Right atrium auricular region (tissue), 2 donors: ENCODE results near the gene CKS1B. TPM values are rescaled to one million over a fixed set of nuclear protein-coding genes. Genes with fewer than 3 reads are reported as not detected.

Source experiments
- DNase-seq: peaks from one replicate; pipeline ENCODE4 v3.0.0-alpha.2; 2019; ENCODE audit warnings: low spot score
- H3K27ac ChIP-seq, 2 donors: fragments of 200-600 bp; sonication (generic); 1 replicate in 1 of 2; 2 replicates in 1 of 2; pipeline ENCODE4 v1.5.1; 2016 to 2019
- H3K27me3 ChIP-seq, 2 donors: fragments of 200-600 bp; sonication (generic); one replicate each; pipeline versions ENCODE4 v1.5.1 to v1.6.0; 2017 to 2019
- H3K36me3 ChIP-seq: fragments of 200-600 bp; sonication (generic); one replicate; pipeline ENCODE4 v1.5.1; 2016
- H3K4me1 ChIP-seq, 2 donors: fragments of 200-600 bp; sonication (generic); one replicate each; pipeline versions ENCODE4 v1.5.1 to v1.6.0; 2017 to 2019
- H3K4me3 ChIP-seq, 2 donors: fragments of 200-600 bp; sonication (generic); 1 replicate in 1 of 2; 2 replicates in 1 of 2; pipeline ENCODE4 v1.5.1; 2017 to 2019; ENCODE audit warnings: mild to moderate bottlenecking in 1 of 2, moderate library complexity in 1 of 2
- H3K9me3 ChIP-seq, 2 donors: fragments of 200-600 bp; sonication (generic); one replicate each; pipeline ENCODE4 v1.5.1; 2019
- CTCF ChIP-seq, 2 donors: fragments of 200-600 bp; sonication (generic); IDR thresholded peaks; one replicate each; pipeline ENCODE4 v1.5.1; 2019; ENCODE audit warnings: antibody characterized with exemption in 2 of 2
- total RNA-seq, 2 donors: library from RNA; depleted of rRNA; stranded (reverse); fragments of >200 nt; gene quantifications; one replicate each; pipeline ENCODE4 v1.1.0, GENCODE V29; 2016

Gene CKS1B
- total RNA-seq, 2 donors from 2014 or later: 20.0 to 23.8 TPM

GRCh38 chr1:154957091-154957657, 17.3 kb upstream of the CKS1B start:
- DNase-seq: no peak
- H3K9me3 ChIP-seq: no peaks in the 10 kb centered on the region
- no peak for TF ChIP-seq CTCF (IDR thresholded peaks at IDR 0.05)
- H3K27ac ChIP-seq: peak overlapping the region; percentile 73 to 84
- no peak overlapping the region for H3K4me3 ChIP-seq
- peaks cover 15% of the 10 kb centered on the region for H3K36me3 ChIP-seq
- H3K4me1 ChIP-seq: peaks cover 0 to 56% of the 10 kb centered on the region in 2 donors
- no peaks in the 10 kb centered on the region for H3K27me3 ChIP-seq

- no peaks in the 10 kb centered on the region for H3K27me3 ChIP-seq
- H3K36me3 ChIP-seq: peaks cover 19% of the 10 kb centered on the region
- no peak for TF ChIP-seq CTCF (IDR thresholded peaks at IDR 0.05)
- H3K4me3 ChIP-seq: no peak overlapping the region
- H3K27ac ChIP-seq: no peak overlapping the region
- no peaks in the 10 kb centered on the region for H3K9me3 ChIP-seq
- DNase-seq: no peak
- peaks cover 0 to 57% of the 10 kb centered on the region in 2 donors for H3K4me1 ChIP-seq
These were observed 16.4 kb upstream of the CKS1B start for GRCh38 chr1:154958036-154958435.

GRCh38 chr1:154958681-154959425, 15.6 kb upstream of the CKS1B start:
- DNase-seq: no peak
- Histone ChIP-seq H3K4me1 (peaks cover 0 to 51% of the 10 kb centered on the region in 2 donors), H3K36me3 (peaks cover 27% of the 10 kb centered on the region), H3K4me3 (no peak overlapping the region), H3K9me3 (no peaks in the 10 kb centered on the region), H3K27ac (no peak overlapping the region), H3K27me3 (no peaks in the 10 kb centered on the region)
- TF ChIP-seq CTCF (IDR thresholded peaks at IDR 0.05): no peak

- no peak for DNase-seq
- H3K4me1 ChIP-seq: peaks cover 0 to 46% of the 10 kb centered on the region in 2 donors
- TF ChIP-seq CTCF (IDR thresholded peaks at IDR 0.05): no peak
- no peak overlapping the region for H3K27ac ChIP-seq
- no peaks in the 10 kb centered on the region for H3K9me3 ChIP-seq
- H3K36me3 ChIP-seq: peaks cover 33% of the 10 kb centered on the region
- H3K4me3 ChIP-seq: no peak overlapping the region
- H3K27me3 ChIP-seq: no peaks in the 10 kb centered on the region
These were observed 15.1 kb upstream of the CKS1B start for GRCh38 chr1:154959426-154959780.

GRCh38 chr1:154960446-154961136, 13.9 kb upstream of the CKS1B start:
- H3K27ac ChIP-seq: peak overlapping the region; percentile 97 to 98
- H3K27me3 ChIP-seq: no peaks in the 10 kb centered on the region
- peak overlapping the region; percentile 81 to 94 for H3K4me3 ChIP-seq
- no peak for DNase-seq
- peaks cover 0 to 34% of the 10 kb centered on the region in 2 donors for H3K4me1 ChIP-seq
- H3K36me3 ChIP-seq: peaks cover 45% of the 10 kb centered on the region
- TF ChIP-seq CTCF (IDR thresholded peaks at IDR 0.05): no peak
- H3K9me3 ChIP-seq: no peaks in the 10 kb centered on the region
